Vagina (tissue), 2 donors: Measurements from ENCODE around the gene CHTF8.

ENCODE experiments used
- CTCF ChIP-seq, 3 experiments: fragments of 450-650 bp in 2 of 3; fragments of 200-600 bp in 1 of 3; sonication (generic) in 1 of 3; IDR thresholded peaks; one replicate each; pipeline ENCODE4 v1.5.1; 2017 to 2019; ENCODE audit warnings: antibody characterized with exemption in 3 of 3, mild to moderate bottlenecking in 2 of 3, moderate library complexity in 2 of 3
- POLR2A ChIP-seq, 2 donors: fragments of 450-650 bp; IDR thresholded peaks; one replicate each; pipeline ENCODE4 v1.6.1; 2017; ENCODE audit warnings: antibody characterized with exemption in 2 of 2, mild to moderate bottlenecking in 2 of 2, moderate library complexity in 2 of 2
- POLR2AphosphoS5 ChIP-seq, 2 donors: sonication (generic); formaldehyde crosslinking; IDR thresholded peaks; one replicate each; pipeline ENCODE4 v1.9.0; 2017; ENCODE audit warnings: antibody characterized with exemption in 2 of 2, mild to moderate bottlenecking in 2 of 2, low read depth in 1 of 2; ENCODE audit not compliant: insufficient read depth in 1 of 2

GRCh38 chr16:69171325-69172084 lies 39.1 kb upstream of the CHTF8 start:
- TF ChIP-seq CTCF (IDR thresholded peaks at IDR 0.05), result no peak
- TF ChIP-seq POLR2AphosphoS5 (IDR thresholded peaks at IDR 0.05; ENCODE audit: insufficient read depth in 1 of 2, low read depth in 1 of 2), result no peak
- TF ChIP-seq POLR2A (IDR thresholded peaks at IDR 0.05), result no peak
